HCT116 (cell line): ENCODE data around the gene PRR7. TPM values are rescaled to one million over a fixed set of nuclear protein-coding genes. Genes with fewer than 3 reads are reported as not detected.
A peak's percentile ranks its signal among the peaks of the same experiment; 100 is the strongest.

Experiments
- ATAC-seq: fragments of 200-7000 bp; cut with Tn5 transposase; 2 replicates; pipeline ENCODE4 v1.9.1; 2020; ENCODE audit warnings: mild to moderate bottlenecking, moderate library complexity
- BruUV-seq: library from RNA; stranded (reverse); fragments of 400-500 nt; replicated peaks from 2 replicates; lab custom pipeline; 2021; lab: Mats Ljungman, UMichigan
- CTCF ChIA-PET: fragments of 300-600 bp; sonication (Branson Sonifier 250); formaldehyde crosslinking; loops from one replicate; lab custom pipeline; 2021; ENCODE audit warnings: antibody characterized with exemption; lab: Charles Lee
- POLR2A ChIA-PET: fragments of 300-600, 350-600 bp; sonication (Branson Sonifier 250); formaldehyde crosslinking; loops from one replicate; lab custom pipeline; 2021; ENCODE audit warnings: antibody characterized with exemption; lab: Charles Lee
- RAD21 ChIA-PET, 2 experiments: fragments of 300-600 bp; sonication (Branson Sonifier 250); formaldehyde crosslinking; loops; one replicate each; lab custom pipeline; 2023; ENCODE audit warnings: low total read pairs in 2 of 2; ENCODE audit not compliant: uncharacterized antibody in 2 of 2, unreplicated experiment in 2 of 2, low non-redundant PET in 1 of 2; lab: Charles Lee
- DNase-seq: peaks from one replicate; pipeline ENCODE4 v3.0.0-alpha.2; 2010; ENCODE audit warnings: low read depth, low spot score
- H2AFZ ChIP-seq: fragments of 200-600 bp; shearing (Covaris generic), sonication (generic); 2 replicates; pipeline ENCODE4 v1.6.1; 2017; ENCODE audit warnings: low read depth, mixed run types, mixed read lengths, antibody characterized with exemption, low read length; ENCODE audit not compliant: poor library complexity, severe bottlenecking
- H3K27ac ChIP-seq: 2 replicates; pipeline ENCODE4 v1.5.1; 2012; ENCODE audit warnings: low read depth, low read length
- H3K27me3 ChIP-seq: fragments of 200-600 bp; sonication (generic); 2 replicates; pipeline ENCODE4 v1.6.1; 2016; ENCODE audit warnings: mixed run types, low read length, mixed read lengths; ENCODE audit not compliant: insufficient read depth
- H3K36me3 ChIP-seq, 2 experiments: fragments of 200-500 bp in 1 of 2; fragments of 200-600 bp in 1 of 2; sonication (Bioruptor generic) in 1 of 2; sonication (generic) in 1 of 2; 2 replicates each; pipeline versions ENCODE4 v1.5.1 to v1.6.1; 2014 to 2016; ENCODE audit warnings: low read length in 2 of 2, inconsistent platforms in 1 of 2, mixed read lengths in 1 of 2, mixed run types in 1 of 2; ENCODE audit not compliant: insufficient read depth in 2 of 2, control insufficient read depth in 1 of 2
- H3K4me1 ChIP-seq, 2 experiments: fragments of 200-600 bp in 1 of 2; sonication (generic) in 1 of 2; 2 replicates each; pipeline versions ENCODE4 v1.5.1 to v1.6.1; 2012 to 2017; ENCODE audit warnings: low read length in 2 of 2, inconsistent platforms in 1 of 2, mild to moderate bottlenecking in 1 of 2, mixed read lengths in 1 of 2, mixed run types in 1 of 2, moderate library complexity in 1 of 2; ENCODE audit not compliant: insufficient read depth in 2 of 2, control insufficient read depth in 1 of 2
- H3K4me2 ChIP-seq: fragments of 200-600 bp; sonication (generic); 2 replicates; pipeline ENCODE4 v1.6.1; 2017; ENCODE audit warnings: mixed run types, low read length, mixed read lengths
- H3K4me3 ChIP-seq, 2 experiments: fragments of 200-600 bp in 1 of 2; sonication (generic) in 1 of 2; replicated peaks in 1 of 2; 2 replicates each; pipeline ENCODE4 v1.5.1; 2011 to 2016; ENCODE audit warnings: low read length in 2 of 2, control low read depth in 1 of 2, low read depth in 1 of 2, mild to moderate bottlenecking in 1 of 2, mixed read lengths in 1 of 2, mixed run types in 1 of 2
- H3K79me2 ChIP-seq: fragments of 200-600 bp; sonication (generic); 2 replicates; pipeline ENCODE4 v1.6.1; 2017; ENCODE audit warnings: mild to moderate bottlenecking, mixed run types, low read length, moderate library complexity, mixed read lengths; ENCODE audit not compliant: insufficient read depth
- H3K9ac ChIP-seq: fragments of 200-600 bp; sonication (generic); 2 replicates; pipeline ENCODE4 v1.6.1; 2016; ENCODE audit warnings: low read length, mixed read lengths
- H3K9me2 ChIP-seq: fragments of 200-600 bp; sonication (generic), shearing (Covaris generic); 2 replicates; pipeline ENCODE4 v1.6.1; 2017; ENCODE audit warnings: mixed run types, mild to moderate bottlenecking, moderate library complexity; ENCODE audit not compliant: insufficient read depth
- H3K9me3 ChIP-seq, 2 experiments: fragments of 200-500 bp in 1 of 2; fragments of 200-600 bp in 1 of 2; sonication (Bioruptor generic) in 1 of 2; sonication (generic) in 1 of 2; 2 replicates each; pipeline ENCODE4 v1.6.1; 2014 to 2017; ENCODE audit warnings: low read length in 2 of 2, mixed read lengths in 2 of 2, inconsistent platforms in 1 of 2, low read depth in 1 of 2, mild to moderate bottlenecking in 1 of 2, mixed run types in 1 of 2, moderate library complexity in 1 of 2; ENCODE audit not compliant: control insufficient read depth in 1 of 2, insufficient read depth in 1 of 2
- H4K20me1 ChIP-seq: fragments of 200-600 bp; sonication (generic), shearing (Covaris generic); 2 replicates; pipeline ENCODE4 v1.6.1; 2017; ENCODE audit warnings: mixed run types, mild to moderate bottlenecking, moderate library complexity; ENCODE audit not compliant: insufficient read depth
- CBX3 ChIP-seq: IDR thresholded peaks from 2 replicates; pipeline ENCODE4 v1.6.1; 2012; ENCODE audit warnings: low read depth
- EZH2 ChIP-seq: fragments of 200-600 bp; sonication (generic); IDR thresholded peaks from 2 replicates; pipeline ENCODE4 v1.6.1; 2017; ENCODE audit warnings: antibody characterized with exemption, mixed run types
- SP1 ChIP-seq: IDR thresholded peaks from 2 replicates; pipeline ENCODE4 v1.6.1; 2012; ENCODE audit warnings: low read depth
- SRF ChIP-seq: IDR thresholded peaks from 2 replicates; pipeline ENCODE4 v1.6.1; 2012; ENCODE audit warnings: low read depth
- YY1 ChIP-seq: IDR thresholded peaks from 2 replicates; pipeline ENCODE4 v1.6.1; 2011; ENCODE audit warnings: low read length, low read depth, moderate library complexity, mild to moderate bottlenecking; ENCODE audit not compliant: insufficient replicate concordance; ENCODE audit errors: extremely low read depth
- ZFX ChIP-seq: fragments of 450-650 bp; IDR thresholded peaks from 2 replicates; pipeline ENCODE4 v1.6.1; 2017
- intact Hi-C: fragments of 100-400 bp; cut with micrococcal nuclease; formaldehyde crosslinking; loops from 2 replicates; pipeline ENCODE4 v1.10.0; 2022
- total RNA-seq: library from RNA; stranded (reverse); gene quantifications from one replicate; pipeline ENCODE4 v1.2.1, GENCODE V29; 2021; ENCODE audit not compliant: unreplicated experiment
- TF ChIP-seq, protein P1 (sequence below), 3 experiments: fragments of 200-600 bp in 1 of 3; sonication (generic) in 1 of 3; IDR thresholded peaks in 2 of 3; conservative IDR thresholded peaks in 1 of 3; 2 replicates each; pipeline ENCODE4 v1.5.1; 2012 to 2017; ENCODE audit warnings: low read depth in 2 of 3, low read length in 2 of 3, antibody characterized with exemption in 1 of 3, borderline replicate concordance in 1 of 3, control low read depth in 1 of 3, mild to moderate bottlenecking in 1 of 3, mixed read lengths in 1 of 3, mixed run types in 1 of 3, moderate library complexity in 1 of 3; ENCODE audit not compliant: insufficient read depth in 1 of 3

Gene PRR7
- total RNA-seq, 1 experiment from 2014 or later, result 39.9 TPM

GRCh38 chr5:177496070-177496726 lies 49.6 kb downstream of the PRR7 start:
- POLR2A ChIA-PET, result interaction anchor here (0.6 to 6.4 kb wide), 10 partner anchors 9 to 410 kb away, joined by 3 to 54 read pairs (median 7); partner anchors contain the start of genes DBN1 and FGFR4
- Histone ChIP-seq H3K79me2 (peaks cover 49% of the 10 kb centered on the region), H2AFZ (no peak overlapping the region), H3K36me3 (peaks cover 0 to 7% of the 10 kb centered on the region in 2 experiments; a peak in 2 of 4 replicates), H3K9me2 (no peaks in the 10 kb centered on the region)
- intact Hi-C loops, result loop anchor here (1.0 to 5.0 kb wide), 5 partner anchors 21 to 184 kb away; partner anchors contain the start of genes B4GALT7, MXD3 and PFN3
- CTCF ChIA-PET, result interaction anchor here (1.0 to 4.1 kb wide), 12 partner anchors 10 to 187 kb away, joined by 3 to 28 read pairs (median 7); partner anchors contain the start of gene PRR7
- ATAC-seq, result peak; percentile 35
- TF ChIP-seq, protein P1, sequence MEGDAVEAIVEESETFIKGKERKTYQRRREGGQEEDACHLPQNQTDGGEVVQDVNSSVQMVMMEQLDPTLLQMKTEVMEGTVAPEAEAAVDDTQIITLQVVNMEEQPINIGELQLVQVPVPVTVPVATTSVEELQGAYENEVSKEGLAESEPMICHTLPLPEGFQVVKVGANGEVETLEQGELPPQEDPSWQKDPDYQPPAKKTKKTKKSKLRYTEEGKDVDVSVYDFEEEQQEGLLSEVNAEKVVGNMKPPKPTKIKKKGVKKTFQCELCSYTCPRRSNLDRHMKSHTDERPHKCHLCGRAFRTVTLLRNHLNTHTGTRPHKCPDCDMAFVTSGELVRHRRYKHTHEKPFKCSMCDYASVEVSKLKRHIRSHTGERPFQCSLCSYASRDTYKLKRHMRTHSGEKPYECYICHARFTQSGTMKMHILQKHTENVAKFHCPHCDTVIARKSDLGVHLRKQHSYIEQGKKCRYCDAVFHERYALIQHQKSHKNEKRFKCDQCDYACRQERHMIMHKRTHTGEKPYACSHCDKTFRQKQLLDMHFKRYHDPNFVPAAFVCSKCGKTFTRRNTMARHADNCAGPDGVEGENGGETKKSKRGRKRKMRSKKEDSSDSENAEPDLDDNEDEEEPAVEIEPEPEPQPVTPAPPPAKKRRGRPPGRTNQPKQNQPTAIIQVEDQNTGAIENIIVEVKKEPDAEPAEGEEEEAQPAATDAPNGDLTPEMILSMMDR (IDR thresholded peaks at IDR 0.05 in 2 of 3, conservative IDR thresholded peaks at IDR 0.05 in 1 of 3; ENCODE audit: borderline replicate concordance in 1 of 3, insufficient read depth in 1 of 3, low read depth in 2 of 3, low read length in 2 of 3), result peak in 2 of 3 experiments; percentile 50 to 52; a peak in 3 of 6 replicates
- TF ChIP-seq CBX3 (no peak), EZH2 (no peak), SRF (no peak), YY1 (no peak), SP1 (no peak), ZFX (no peak)
- TF ChIP-seq, all 23 proteins: peak for 1
- RAD21 ChIA-PET, result interaction anchor here in 1 of 2 experiments (0.7 kb wide), 1 partner anchor 113 kb away, joined by 5 read pairs; no protein-coding TSS in a partner anchor
- peaks cover 7% of the 10 kb centered on the region; the same call in 1 of the 2 replicates for H4K20me1 ChIP-seq
- no peaks in the 10 kb centered on the region for H3K9me3 ChIP-seq
- peak overlapping the region; percentile 99 for H3K4me2 ChIP-seq
- H3K4me3 ChIP-seq, result peak overlapping the region; percentile 88 to 89
- H3K27ac ChIP-seq, result peak overlapping the region; percentile 96
- peak overlapping the region; percentile 94 for H3K9ac ChIP-seq
- peaks cover 38 to 71% of the 10 kb centered on the region in 2 experiments for H3K4me1 ChIP-seq
- no TSS peak for BruUV-seq
- peak; percentile 44 for DNase-seq
- no peaks in the 10 kb centered on the region for H3K27me3 ChIP-seq
